Activated CD4-positive, alpha-beta T cell treated with anti-CD3 and anti-CD28 coated beads for 36 hours (primary cell): ENCODE measurements around the gene LST1. TPM values are rescaled to one million over a fixed set of nuclear protein-coding genes. Genes with fewer than 3 reads are reported as not detected.

Experiments
- ATAC-seq: fragments of 200-7000 bp; cut with Tn5 transposase; one replicate; pipeline ENCODE4 v1.10.0; 2021; ENCODE audit warnings: mild to moderate bottlenecking, moderate library complexity
- CTCF ChIA-PET: fragments of 350-600 bp; sonication (Branson Sonifier 250); formaldehyde crosslinking; loops from one replicate; lab custom pipeline; 2021; ENCODE audit warnings: antibody characterized with exemption; lab: Charles Lee
- POLR2A ChIA-PET: fragments of 350-600 bp; sonication (Branson Sonifier 250); formaldehyde crosslinking; loops from one replicate; lab custom pipeline; 2021; ENCODE audit warnings: antibody characterized with exemption, inconsistent platforms; lab: Charles Lee
- DNase-seq: peaks from one replicate; pipeline ENCODE4 v3.0.0-alpha.2; 2020
- H3K27ac Mint-ChIP-seq: one replicate; pipeline ENCODE4 v1.8.0; 2021; ENCODE audit warnings: mixed read lengths
- H3K27me3 Mint-ChIP-seq: one replicate; pipeline ENCODE4 v1.8.0; 2021; ENCODE audit warnings: mixed read lengths
- H3K36me3 Mint-ChIP-seq: one replicate; pipeline ENCODE4 v1.8.0; 2021; ENCODE audit warnings: low read depth, mixed read lengths
- H3K4me1 Mint-ChIP-seq: one replicate; pipeline ENCODE4 v1.8.0; 2021; ENCODE audit warnings: mixed read lengths
- H3K4me3 Mint-ChIP-seq: one replicate; pipeline ENCODE4 v1.8.0; 2021; ENCODE audit warnings: mild to moderate bottlenecking, moderate library complexity, mixed read lengths
- H3K9me3 Mint-ChIP-seq: one replicate; pipeline ENCODE4 v1.8.0; 2021; ENCODE audit warnings: low read depth, mixed read lengths
- intact Hi-C, 2 experiments: fragments of 100-400 bp; cut with DNase I in 1 of 2; cut with micrococcal nuclease in 1 of 2; formaldehyde crosslinking; loops; one replicate each; pipeline versions ENCODE4 v1.14.2 to v1.15.1; 2022 to 2024; cut with DNase I, micrococcal nuclease
- total RNA-seq, 2 experiments: library from RNA; stranded (reverse); gene quantifications; one replicate each; pipeline ENCODE4 v1.2.3, GENCODE V29; 2021

The LST1 gene
- total RNA-seq, 2 experiments from 2014 or later: 9.1 to 11.1 TPM

DNA sequence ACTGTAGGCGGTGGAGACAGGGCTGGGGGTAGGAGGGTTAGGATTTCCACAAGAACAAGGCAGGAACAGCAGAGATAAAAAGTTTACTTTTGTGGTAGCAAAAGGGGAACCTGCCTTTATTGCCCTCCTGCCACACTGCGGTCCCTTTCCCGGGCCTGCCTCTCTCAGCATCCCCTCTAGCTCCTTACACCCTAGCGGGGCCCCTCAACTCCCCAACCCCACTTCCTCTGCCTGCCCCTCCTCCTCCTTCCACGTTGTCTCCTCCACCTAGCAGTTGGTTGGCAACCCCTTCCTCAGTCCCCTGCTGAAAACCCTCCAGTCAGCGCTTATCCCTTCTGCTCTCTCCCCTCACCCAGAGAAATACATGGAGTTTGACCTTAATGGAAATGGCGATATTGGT is 29.7 kb downstream of the LST1 start:
- peaks cover 39% of the 10 kb centered on the region for H3K4me1 Mint-ChIP-seq
- ATAC-seq (no peak), DNase-seq (peak; percentile 56)
- intact Hi-C loops: no loop called here
- H3K36me3 Mint-ChIP-seq: peaks cover 11% of the 10 kb centered on the region
- peak overlapping the region; percentile 75 for H3K4me3 Mint-ChIP-seq
- H3K27me3 Mint-ChIP-seq: no peaks in the 10 kb centered on the region
- POLR2A ChIA-PET: interaction anchor here (1.1 kb wide), 1 partner anchor 37 kb away, joined by 3 read pairs; the partner anchor contains the start of gene BAG6
- H3K9me3 Mint-ChIP-seq: no peaks in the 10 kb centered on the region
- CTCF ChIA-PET: interaction anchor here (0.8 to 4.4 kb wide), 4 partner anchors 17 to 70 kb away, joined by 3 to 22 read pairs (median 6); partner anchors contain the start of gene ATP6V1G2
- H3K27ac Mint-ChIP-seq: peak overlapping the region; percentile 86

DNA sequence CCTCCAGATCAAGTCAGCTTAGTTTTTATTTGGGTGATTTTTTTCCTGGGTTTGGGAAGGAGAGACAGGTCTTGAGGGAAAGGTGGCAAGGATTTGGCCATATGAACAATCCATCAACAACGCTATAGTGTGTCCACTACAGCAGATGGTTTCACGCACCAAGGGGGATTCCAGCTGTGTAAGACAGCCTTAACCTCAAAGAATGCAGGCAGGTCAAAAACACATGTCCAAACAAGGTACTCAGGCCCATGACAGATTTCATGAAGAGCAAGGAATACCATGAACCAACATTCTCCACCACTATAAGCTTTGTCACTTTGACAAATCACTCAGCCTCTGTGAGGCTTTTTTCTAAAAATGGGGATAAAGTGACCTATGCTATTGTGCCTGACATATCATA is 30.9 kb downstream of the LST1 start:
- H3K27me3 Mint-ChIP-seq: no peaks in the 10 kb centered on the region
- ChIA-PET POLR2A (interaction anchor here (0.6 kb wide), 2 partner anchors 12 to 179 kb away, joined by 3 to 7 read pairs; partner anchors contain the start of gene VARS1), CTCF (interaction anchor here (0.5 to 4.4 kb wide), 7 partner anchors 18 to 306 kb away, joined by 3 to 22 read pairs (median 4); partner anchors contain the start of genes NFKBIL1 and TNF)
- peak overlapping the region; percentile 75 for H3K4me3 Mint-ChIP-seq
- peak overlapping the region; percentile 86 for H3K27ac Mint-ChIP-seq
- H3K4me1 Mint-ChIP-seq: peaks cover 46% of the 10 kb centered on the region
- DNase-seq: no peak
- H3K36me3 Mint-ChIP-seq: peaks cover 20% of the 10 kb centered on the region
- intact Hi-C loops: no loop called here
- no peaks in the 10 kb centered on the region for H3K9me3 Mint-ChIP-seq
- ATAC-seq: no peak

DNA sequence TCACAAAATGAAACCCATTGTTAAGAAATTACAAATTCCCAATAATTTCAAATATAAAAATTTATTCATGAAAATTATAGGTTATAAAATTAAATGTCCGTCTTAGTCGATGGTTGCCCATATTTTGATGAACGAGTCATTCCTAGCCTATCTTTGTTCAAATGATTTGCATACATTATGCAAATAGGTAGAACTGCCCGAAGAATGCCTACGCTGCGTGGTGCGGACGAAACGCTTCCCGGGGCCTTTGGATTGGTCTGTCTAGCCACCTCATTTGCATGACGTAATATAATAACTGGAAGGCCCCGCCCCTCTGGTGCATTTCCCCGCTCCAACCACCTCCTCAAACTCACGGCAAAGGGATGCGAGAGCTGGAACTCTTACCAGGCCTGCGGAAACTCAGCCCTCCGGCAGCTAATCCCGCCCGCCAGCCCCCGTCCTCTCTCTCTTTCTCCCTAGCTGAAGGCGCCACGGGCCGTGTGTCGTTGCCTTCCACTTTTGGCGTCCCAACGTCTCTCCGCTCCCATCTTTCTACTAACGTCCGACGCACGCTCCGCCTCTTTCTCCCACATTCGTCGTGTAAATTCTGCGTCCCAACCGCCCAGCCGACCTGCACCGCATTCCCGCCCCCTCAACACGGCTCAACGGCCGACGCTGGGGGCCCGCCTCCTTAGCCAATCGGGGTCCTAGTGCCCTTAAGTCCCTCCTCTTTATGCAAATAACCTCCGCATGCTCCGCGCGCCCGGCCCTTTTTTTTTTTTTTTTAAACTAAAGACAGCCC is 33.9 kb downstream of the LST1 start:
- no peaks in the 10 kb centered on the region for H3K27me3 Mint-ChIP-seq
- no peaks in the 10 kb centered on the region for H3K9me3 Mint-ChIP-seq
- ATAC-seq (peak; percentile 82), DNase-seq (peak; percentile 98)
- H3K36me3 Mint-ChIP-seq: peaks cover 47% of the 10 kb centered on the region
- H3K4me1 Mint-ChIP-seq: peaks cover 52% of the 10 kb centered on the region
- CTCF ChIA-PET: interaction anchor here (0.6 to 1.0 kb wide), 5 partner anchors 22 to 128 kb away, joined by 3 to 9 read pairs (median 3); partner anchors contain the start of gene ATP6V1G2
- POLR2A ChIA-PET: interaction anchor here (0.6 to 1.4 kb wide), 9 partner anchors 9 to 243 kb away, joined by 3 to 6 read pairs (median 3); partner anchors contain the start of genes DDX39B, GPANK1, HSPA1B and NEU1
- intact Hi-C loops: loop anchor here (1.0 to 2.0 kb wide), 22 partner anchors 32 to 1235 kb away; partner anchors contain the start of genes BAG6 (in 2 of the 2), NFKBIL1 (in 2 of the 2), ABHD16A (in 1 of the 2) and ATP6V1G2 (in 1 of the 2)
- H3K4me3 Mint-ChIP-seq: peak overlapping the region; percentile 95
- peak overlapping the region; percentile 97 for H3K27ac Mint-ChIP-seq

DNA sequence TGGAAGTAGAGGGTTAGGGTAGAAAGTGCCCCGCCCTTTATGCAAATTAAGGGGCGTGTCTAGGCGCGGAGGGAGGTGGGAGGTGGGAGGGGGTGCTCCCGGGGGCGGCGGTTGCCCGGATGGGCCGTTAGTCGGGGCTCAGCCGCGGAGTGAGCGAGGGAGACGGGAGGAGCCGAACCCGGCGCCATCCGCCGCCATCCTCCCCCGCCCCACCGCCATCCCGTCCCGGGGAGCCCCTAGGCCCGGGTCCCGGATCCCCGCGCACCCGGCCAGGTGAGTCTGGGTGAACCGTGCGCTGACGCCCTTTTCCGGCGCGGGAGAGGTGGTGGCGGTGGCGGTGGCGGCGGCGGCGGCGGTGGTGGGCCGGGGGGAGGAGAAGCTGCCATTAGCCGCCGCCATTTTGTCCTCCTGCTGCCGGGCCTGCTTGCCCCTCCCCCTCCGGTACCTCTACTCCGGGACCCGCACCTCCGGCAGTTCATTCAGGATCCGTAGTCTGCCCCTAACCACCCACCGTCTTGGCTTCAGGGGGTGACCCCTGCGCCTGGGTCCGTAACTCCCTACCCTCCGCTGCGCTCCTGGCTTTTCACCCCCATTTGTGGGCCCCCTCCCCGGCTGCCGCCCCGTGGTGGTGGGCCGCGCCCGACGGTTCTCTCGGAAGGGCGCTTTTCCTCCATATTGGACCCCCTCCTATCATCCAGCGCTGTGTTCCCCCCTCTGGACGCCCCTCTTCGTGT is 34.7 kb downstream of the LST1 start, which contains the start of gene PRRC2A:
TSS of gene PRRC2A (plus strand) at position 130 of the 734 bp plus-strand sequence. CDS start 2,075 bp downstream, outside the sequence.
- Mint-ChIP-seq H3K4me1 (peaks cover 44% of the 10 kb centered on the region), H3K36me3 (peaks cover 54% of the 10 kb centered on the region)

DNA sequence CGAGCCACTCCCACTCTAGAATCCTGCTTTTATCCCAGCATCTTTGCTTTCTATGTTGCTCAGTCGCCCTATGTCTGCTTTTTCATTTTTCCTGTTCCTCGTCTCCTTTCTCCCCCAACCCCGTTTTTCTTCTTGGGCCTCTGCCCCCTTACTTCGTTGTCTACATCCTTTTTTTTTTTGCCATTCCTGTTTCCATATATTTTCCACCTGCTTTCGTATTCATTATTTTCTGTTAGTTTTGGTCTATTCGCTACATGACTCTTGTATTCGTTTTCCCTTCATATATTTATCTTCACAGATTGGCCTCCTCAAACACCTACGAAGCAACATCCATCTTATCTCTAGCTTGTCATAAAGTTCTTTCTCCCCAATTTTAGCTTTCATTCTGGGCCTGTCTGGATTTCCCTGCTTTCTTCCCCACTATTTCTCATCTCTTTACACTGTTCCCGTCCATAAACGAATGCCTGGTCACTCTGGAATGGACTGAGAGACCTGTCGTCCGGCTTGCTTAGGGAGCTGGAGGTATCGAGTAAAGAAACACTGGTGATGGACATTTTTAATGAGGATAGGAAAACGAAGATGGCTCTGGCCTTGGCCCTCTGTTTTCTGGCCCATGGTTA is 35.4 kb downstream of the LST1 start:
- ATAC-seq: no peak
- POLR2A ChIA-PET: interaction anchor here (0.5 to 2.8 kb wide), 6 partner anchors 17 to 212 kb away, joined by 3 to 11 read pairs (median 4); partner anchors contain the start of genes BAG6 and GPANK1

More for the DNA sequence above, 34.7 kb downstream of the LST1 start, which contains the start of gene PRRC2A:
- Mint-ChIP-seq H3K9me3 (no peaks in the 10 kb centered on the region), H3K4me3 (peak within 1 kb of the TSS; percentile 95), H3K27ac (peak within 1 kb of the TSS; percentile 99), H3K27me3 (no peaks in the 10 kb centered on the region)
- intact Hi-C loops: loop anchor here (1.0 to 2.0 kb wide), 22 partner anchors 32 to 1234 kb away; partner anchors contain the start of genes BAG6 (in 2 of the 2), NFKBIL1 (in 2 of the 2), ABHD16A (in 1 of the 2) and ATP6V1G2 (in 1 of the 2)
- ChIA-PET CTCF (interaction anchor here (0.6 to 1.4 kb wide), 7 partner anchors 22 to 128 kb away, joined by 3 to 9 read pairs (median 3); partner anchors contain the start of genes ATP6V1G2 and DDX39B), POLR2A (interaction anchor here (0.7 to 2.8 kb wide), 9 partner anchors 18 to 242 kb away, joined by 3 to 11 read pairs (median 4); partner anchors contain the start of genes BAG6, DDX39B, GPANK1 and HSPA1B)
- DNase-seq (peak; percentile 98), ATAC-seq (peak; percentile 28)

DNA sequence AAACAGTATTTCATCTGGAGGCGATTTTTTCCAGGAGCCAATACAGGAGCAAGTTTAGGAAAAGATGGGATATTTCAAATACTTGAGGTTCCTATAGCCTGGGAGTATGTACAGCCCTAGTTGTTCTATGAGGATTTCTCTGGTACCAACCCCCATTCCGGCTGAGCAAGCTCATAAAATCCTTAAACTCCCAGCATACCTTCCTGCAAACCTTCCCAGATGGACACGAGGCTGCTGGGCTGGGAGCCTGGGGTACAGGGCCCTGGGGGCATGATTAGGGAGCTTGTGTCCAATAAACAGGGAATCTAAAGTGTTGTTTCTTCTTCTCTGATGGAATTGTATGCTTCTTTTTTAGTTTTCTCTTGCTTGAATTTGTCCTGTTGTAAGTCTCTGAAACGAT is 35.9 kb downstream of the LST1 start:
- intact Hi-C loops: loop anchor here (2.0 kb wide), 7 partner anchors 39 to 1233 kb away; partner anchors contain the start of genes ATP6V1G2 (in 1 of the 2), C6orf47 (in 1 of the 2), MRPS18B (in 1 of the 2) and NFKBIL1 (in 1 of the 2)
- Mint-ChIP-seq H3K36me3 (peaks cover 61% of the 10 kb centered on the region), H3K27me3 (no peaks in the 10 kb centered on the region), H3K4me3 (peak overlapping the region; percentile 95), H3K27ac (peak overlapping the region; percentile 99), H3K4me1 (peaks cover 32% of the 10 kb centered on the region), H3K9me3 (no peaks in the 10 kb centered on the region)
- CTCF ChIA-PET: interaction anchor here (0.7 to 1.8 kb wide), 5 partner anchors 17 to 188 kb away, joined by 3 to 8 read pairs (median 3); partner anchors contain the start of gene DDX39B
- ATAC-seq (no peak), DNase-seq (no peak)
- POLR2A ChIA-PET: interaction anchor here (0.5 to 2.8 kb wide), 9 partner anchors 17 to 893 kb away, joined by 3 to 11 read pairs (median 4); partner anchors contain the start of genes BAG6, GPANK1 and MSH5

More for the DNA sequence above, 35.4 kb downstream of the LST1 start:
- CTCF ChIA-PET: interaction anchor here (0.7 to 1.8 kb wide), 5 partner anchors 17 to 189 kb away, joined by 3 to 8 read pairs (median 3); partner anchors contain the start of gene DDX39B
- Mint-ChIP-seq H3K27me3 (no peaks in the 10 kb centered on the region), H3K36me3 (peaks cover 61% of the 10 kb centered on the region), H3K4me3 (peak overlapping the region; percentile 95), H3K9me3 (no peaks in the 10 kb centered on the region), H3K27ac (peak overlapping the region; percentile 99), H3K4me1 (peaks cover 37% of the 10 kb centered on the region)
- intact Hi-C loops: loop anchor here (2.0 kb wide), 7 partner anchors 39 to 1233 kb away; partner anchors contain the start of genes ATP6V1G2 (in 1 of the 2), C6orf47 (in 1 of the 2), MRPS18B (in 1 of the 2) and NFKBIL1 (in 1 of the 2)
- DNase-seq: no peak

DNA sequence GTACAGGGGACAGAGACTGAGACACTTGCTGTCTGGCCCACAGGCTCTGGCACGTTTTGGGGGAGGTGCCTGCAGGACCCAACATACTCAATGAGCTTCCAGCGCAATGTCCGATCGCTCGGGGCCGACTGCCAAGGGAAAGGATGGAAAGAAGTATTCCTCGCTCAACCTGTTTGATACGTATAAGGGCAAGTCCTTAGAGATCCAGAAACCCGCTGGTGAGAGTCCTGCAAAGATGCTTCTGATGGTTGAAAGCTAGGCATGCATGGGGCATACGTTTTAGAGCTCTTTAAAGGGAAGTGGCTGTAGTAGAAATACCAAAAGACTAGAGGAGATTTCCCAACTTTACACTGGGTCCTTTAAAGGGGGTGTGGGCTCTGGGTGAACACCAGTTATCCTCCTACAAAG is 36.6 kb downstream of the LST1 start:
- CTCF ChIA-PET: interaction anchor here (0.8 to 1.8 kb wide), 3 partner anchors 16 to 39 kb away, joined by 4 to 8 read pairs (median 8); no protein-coding TSS in a partner anchor
- peaks cover 31% of the 10 kb centered on the region for H3K4me1 Mint-ChIP-seq
- peak overlapping the region; percentile 99 for H3K27ac Mint-ChIP-seq
- no peak for DNase-seq
- POLR2A ChIA-PET: interaction anchor here (0.6 to 2.8 kb wide), 9 partner anchors 12 to 117 kb away, joined by 3 to 11 read pairs (median 4); partner anchors contain the start of gene MSH5
- no peaks in the 10 kb centered on the region for H3K9me3 Mint-ChIP-seq
- no peak for ATAC-seq
- peak overlapping the region; percentile 95 for H3K4me3 Mint-ChIP-seq
- peaks cover 68% of the 10 kb centered on the region for H3K36me3 Mint-ChIP-seq
- intact Hi-C loops: no loop called here
- H3K27me3 Mint-ChIP-seq: no peaks in the 10 kb centered on the region

DNA sequence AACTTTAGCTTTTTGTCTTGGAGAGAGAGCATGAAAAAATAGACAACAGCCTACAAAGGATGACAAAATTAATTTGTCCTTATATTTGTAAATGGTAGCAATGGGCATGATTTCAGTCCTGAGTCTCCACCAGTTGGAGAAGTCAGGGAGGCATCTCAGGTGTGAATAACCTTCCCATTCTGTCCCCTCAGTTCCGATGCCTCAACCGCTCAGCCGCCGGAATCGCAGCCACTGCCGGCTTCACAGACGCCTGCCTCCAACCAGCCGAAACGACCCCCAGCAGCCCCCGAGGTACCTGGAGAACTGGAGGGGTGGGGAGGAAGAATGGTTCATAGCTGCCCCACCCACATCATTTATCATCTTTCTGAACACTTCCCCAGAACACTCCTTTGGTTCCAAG is 38.0 kb downstream of the LST1 start:
- Mint-ChIP-seq H3K4me3 (no peak overlapping the region), H3K36me3 (peaks cover 78% of the 10 kb centered on the region), H3K4me1 (peaks cover 24% of the 10 kb centered on the region), H3K9me3 (no peaks in the 10 kb centered on the region), H3K27ac (no peak overlapping the region), H3K27me3 (no peaks in the 10 kb centered on the region)
- DNase-seq (no peak), ATAC-seq (no peak)
- CTCF ChIA-PET: interaction anchor here (1.8 kb wide), 1 partner anchor 26 kb away, joined by 11 read pairs; no protein-coding TSS in a partner anchor
- POLR2A ChIA-PET: interaction anchor here (0.7 kb wide), 1 partner anchor 141 kb away, joined by 3 read pairs; no protein-coding TSS in a partner anchor
- intact Hi-C loops: no loop called here

DNA sequence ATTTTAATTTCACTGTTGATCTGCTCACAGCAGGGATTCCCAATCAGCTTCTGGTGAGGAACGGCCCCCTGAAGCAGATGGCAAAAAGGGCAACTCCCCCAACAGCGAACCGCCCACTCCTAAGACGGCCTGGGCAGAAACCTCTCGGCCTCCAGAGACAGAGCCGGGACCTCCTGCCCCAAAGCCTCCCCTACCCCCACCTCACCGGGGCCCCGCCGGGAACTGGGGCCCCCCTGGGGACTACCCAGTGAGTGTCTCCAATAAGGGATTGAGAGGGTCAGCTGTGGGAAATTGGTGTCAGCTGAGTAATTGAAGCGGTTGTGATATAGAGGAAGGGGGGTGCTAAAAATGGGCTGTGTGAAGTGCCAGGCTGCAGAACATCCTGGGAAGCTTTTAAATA is 40.9 kb downstream of the LST1 start:
- no peak for DNase-seq
- intact Hi-C loops: no loop called here
- H3K36me3 Mint-ChIP-seq: peaks cover 87% of the 10 kb centered on the region
- no peaks in the 10 kb centered on the region for H3K27me3 Mint-ChIP-seq
- peak overlapping the region; percentile 59 for H3K27ac Mint-ChIP-seq
- H3K4me3 Mint-ChIP-seq: no peak overlapping the region
- ChIA-PET CTCF (interaction anchor here (0.7 to 1.4 kb wide), 2 partner anchors 28 to 164 kb away, joined by 3 to 4 read pairs; no protein-coding TSS in a partner anchor), POLR2A (interaction anchor here (0.6 to 5.1 kb wide), 5 partner anchors 9 to 68 kb away, joined by 3 to 29 read pairs (median 3); no protein-coding TSS in a partner anchor)
- no peak for ATAC-seq
- H3K4me1 Mint-ChIP-seq: peaks cover 11% of the 10 kb centered on the region
- H3K9me3 Mint-ChIP-seq: no peaks in the 10 kb centered on the region
